Measurements from ENCODE around the gene C2CD4D. TPM values are rescaled to one million over a fixed set of nuclear protein-coding genes. Genes with fewer than 3 reads are reported as not detected.

The C2CD4D gene
- total RNA-seq, 4 donors from 2014 or later = 2.2 to 3.9 TPM; not detected in 2

DNA sequence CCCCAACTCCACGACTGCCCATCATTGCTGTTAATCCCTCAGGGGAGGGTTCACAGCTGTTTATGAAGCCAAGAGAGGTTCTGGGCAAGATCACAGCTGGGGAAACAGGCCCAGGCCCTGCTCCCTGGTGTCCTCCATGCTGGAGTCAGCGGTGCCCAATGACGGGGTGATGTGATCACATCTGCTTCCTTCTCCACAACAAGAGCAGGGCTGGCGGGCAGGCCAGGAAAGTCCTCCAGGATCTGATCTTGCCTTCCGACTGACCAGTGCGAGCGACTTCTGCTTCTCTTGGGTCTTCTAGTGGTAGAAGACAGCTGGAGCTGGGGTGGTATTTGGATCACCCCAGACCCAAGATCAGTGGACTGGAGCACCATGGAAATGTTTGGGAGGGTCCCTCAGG, 33.5 kb downstream of the C2CD4D start:
- Histone ChIP-seq H3K36me3 (no peaks in the 10 kb centered on the region), H3K9me3 (no peaks in the 10 kb centered on the region), H3K27me3 (peaks cover 0 to 19% of the 10 kb centered on the region in 2 donors), H3K4me1 (peaks cover 0 to 9% (median 0%) of the 10 kb centered on the region in 4 donors), H3K27ac (no peak overlapping the region), H3K4me3 (no peak overlapping the region)
- WGBS, 2 donors = 75 to 93% methylated on average over 5 to 6 of the region's 7 CpGs
- no peak for DNase-seq (ENCODE audit: low spot score in 2 of 2)
- TF ChIP-seq, protein P1, sequence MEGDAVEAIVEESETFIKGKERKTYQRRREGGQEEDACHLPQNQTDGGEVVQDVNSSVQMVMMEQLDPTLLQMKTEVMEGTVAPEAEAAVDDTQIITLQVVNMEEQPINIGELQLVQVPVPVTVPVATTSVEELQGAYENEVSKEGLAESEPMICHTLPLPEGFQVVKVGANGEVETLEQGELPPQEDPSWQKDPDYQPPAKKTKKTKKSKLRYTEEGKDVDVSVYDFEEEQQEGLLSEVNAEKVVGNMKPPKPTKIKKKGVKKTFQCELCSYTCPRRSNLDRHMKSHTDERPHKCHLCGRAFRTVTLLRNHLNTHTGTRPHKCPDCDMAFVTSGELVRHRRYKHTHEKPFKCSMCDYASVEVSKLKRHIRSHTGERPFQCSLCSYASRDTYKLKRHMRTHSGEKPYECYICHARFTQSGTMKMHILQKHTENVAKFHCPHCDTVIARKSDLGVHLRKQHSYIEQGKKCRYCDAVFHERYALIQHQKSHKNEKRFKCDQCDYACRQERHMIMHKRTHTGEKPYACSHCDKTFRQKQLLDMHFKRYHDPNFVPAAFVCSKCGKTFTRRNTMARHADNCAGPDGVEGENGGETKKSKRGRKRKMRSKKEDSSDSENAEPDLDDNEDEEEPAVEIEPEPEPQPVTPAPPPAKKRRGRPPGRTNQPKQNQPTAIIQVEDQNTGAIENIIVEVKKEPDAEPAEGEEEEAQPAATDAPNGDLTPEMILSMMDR (IDR thresholded peaks at IDR 0.05) = no peak
- TF ChIP-seq POLR2A (IDR thresholded peaks at IDR 0.05) (no peak), EP300 (IDR thresholded peaks at IDR 0.05) (no peak)

DNA sequence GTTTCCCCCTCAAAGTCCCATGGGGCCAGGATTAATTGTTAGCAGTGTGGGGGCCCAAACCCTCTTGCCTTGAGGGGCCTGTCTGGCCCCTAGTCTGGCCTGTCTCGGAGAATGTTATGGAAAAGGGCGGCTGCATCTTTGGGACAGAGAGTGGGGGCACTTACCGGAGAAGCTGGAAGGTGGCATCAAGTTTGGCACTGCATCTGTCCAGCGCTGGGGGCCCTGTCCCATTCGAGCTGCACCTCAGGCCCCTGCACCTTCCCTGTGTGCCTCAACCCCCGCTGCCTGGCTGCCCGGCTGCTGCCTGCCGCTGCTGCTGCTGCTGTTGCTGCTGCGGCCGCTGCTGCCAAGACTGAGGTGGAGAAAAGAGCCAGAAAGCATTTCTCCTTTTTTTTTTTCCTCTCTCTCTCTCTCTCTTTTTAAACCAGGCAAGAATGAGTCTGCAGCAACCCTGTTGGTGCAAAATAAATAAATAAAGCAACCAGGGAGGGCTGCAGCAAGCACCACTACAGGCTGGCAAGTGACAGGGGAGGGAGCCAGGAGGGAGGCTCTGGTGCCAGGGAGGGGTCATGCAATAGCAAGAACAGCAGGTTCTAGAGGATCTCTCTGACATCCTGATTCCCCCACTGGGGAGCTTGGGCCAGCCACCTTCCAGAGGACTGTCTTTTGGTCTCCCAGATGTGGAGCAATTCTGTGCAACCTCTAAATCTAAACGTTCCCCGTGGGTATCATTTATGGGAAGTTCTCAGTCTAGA, 34.4 kb downstream of the C2CD4D start, which contains the start of gene LINGO4:
Gene LINGO4, minus strand, starts transcription at position 354 of the 755 bp plus-strand sequence. CDS start 2,715 bp downstream, outside the sequence.
- Histone ChIP-seq H3K27ac (no peak within 1 kb of the TSS), H3K36me3 (no peaks in the 10 kb centered on the region), H3K4me3 (no peak within 1 kb of the TSS), H3K9me3 (no peaks in the 10 kb centered on the region), H3K27me3 (peaks cover 0 to 29% of the 10 kb centered on the region in 2 donors), H3K4me1 (peaks cover 0 to 9% (median 0%) of the 10 kb centered on the region in 4 donors)
- DNase-seq (ENCODE audit: low spot score in 2 of 2) = no peak
- WGBS, 2 donors = 56 to 61% methylated on average over 12 of the region's 12 CpGs
- no peak for TF ChIP-seq POLR2A (IDR thresholded peaks at IDR 0.05)

DNA sequence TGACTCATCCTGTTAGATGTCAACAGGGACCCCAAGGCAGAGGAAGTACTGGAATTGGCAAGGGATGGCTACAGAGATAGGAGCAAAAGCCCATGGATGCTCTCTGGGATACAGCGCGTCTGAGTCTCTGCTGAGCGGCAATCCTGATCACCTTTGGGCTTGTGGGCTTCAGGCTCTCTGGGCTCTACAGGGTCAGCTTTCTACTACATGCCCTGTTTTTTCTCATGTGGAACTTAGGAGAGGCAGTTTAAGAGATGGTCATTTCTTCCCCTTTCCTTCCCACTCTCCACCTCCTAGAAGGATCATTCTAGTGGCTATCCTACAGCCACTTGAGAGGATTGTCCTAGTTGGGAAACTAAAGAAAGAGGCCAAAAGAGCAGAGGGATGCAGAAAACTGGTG, 35.7 kb downstream of the C2CD4D start:
- H3K36me3 ChIP-seq = no peaks in the 10 kb centered on the region
- no peaks in the 10 kb centered on the region for H3K9me3 ChIP-seq
- H3K27me3 ChIP-seq = peaks cover 0 to 39% of the 10 kb centered on the region in 2 donors
- TF ChIP-seq POLR2A (IDR thresholded peaks at IDR 0.05) (no peak), EP300 (IDR thresholded peaks at IDR 0.05) (no peak)
- TF ChIP-seq, protein P1 (IDR thresholded peaks at IDR 0.05) = no peak
- no peak for DNase-seq (ENCODE audit: low spot score in 2 of 2)
- no peak overlapping the region for H3K27ac ChIP-seq
- no peaks in the 10 kb centered on the region for H3K4me1 ChIP-seq
- 93 to 100% methylated on average over 3 of the region's 3 CpGs for WGBS, 2 donors
- H3K4me3 ChIP-seq = no peak overlapping the region

DNA sequence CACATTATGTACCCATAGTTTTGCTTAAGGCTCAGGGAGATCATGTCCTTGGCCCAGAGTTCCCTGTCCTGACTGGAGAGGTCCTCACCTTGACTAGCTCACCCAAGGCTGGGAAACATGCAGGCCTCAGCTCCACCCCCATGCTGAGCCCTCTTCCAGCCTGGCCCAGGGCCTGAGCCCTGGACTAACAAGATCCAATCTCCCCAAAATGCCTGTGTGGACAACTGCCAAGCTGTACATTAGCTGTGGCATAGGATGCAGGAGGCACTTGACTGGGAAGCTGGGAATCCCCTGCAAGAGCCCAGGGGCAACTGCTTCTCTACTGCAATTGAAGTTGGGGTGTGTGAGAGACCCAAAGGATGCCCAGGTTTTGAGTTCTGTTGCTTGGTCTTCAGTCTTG, 36.5 kb downstream of the C2CD4D start:
- DNase-seq (ENCODE audit: low spot score in 2 of 2) = no peak
- TF ChIP-seq, protein P1 (IDR thresholded peaks at IDR 0.05) = no peak
- TF ChIP-seq EP300 (IDR thresholded peaks at IDR 0.05) (no peak), POLR2A (IDR thresholded peaks at IDR 0.05) (no peak)
- H3K27me3 ChIP-seq = peaks cover 0 to 39% of the 10 kb centered on the region in 2 donors
- H3K4me1 ChIP-seq = no peaks in the 10 kb centered on the region
- no peak overlapping the region for H3K4me3 ChIP-seq
- no peaks in the 10 kb centered on the region for H3K9me3 ChIP-seq
- H3K27ac ChIP-seq = no peak overlapping the region
- H3K36me3 ChIP-seq = no peaks in the 10 kb centered on the region

DNA sequence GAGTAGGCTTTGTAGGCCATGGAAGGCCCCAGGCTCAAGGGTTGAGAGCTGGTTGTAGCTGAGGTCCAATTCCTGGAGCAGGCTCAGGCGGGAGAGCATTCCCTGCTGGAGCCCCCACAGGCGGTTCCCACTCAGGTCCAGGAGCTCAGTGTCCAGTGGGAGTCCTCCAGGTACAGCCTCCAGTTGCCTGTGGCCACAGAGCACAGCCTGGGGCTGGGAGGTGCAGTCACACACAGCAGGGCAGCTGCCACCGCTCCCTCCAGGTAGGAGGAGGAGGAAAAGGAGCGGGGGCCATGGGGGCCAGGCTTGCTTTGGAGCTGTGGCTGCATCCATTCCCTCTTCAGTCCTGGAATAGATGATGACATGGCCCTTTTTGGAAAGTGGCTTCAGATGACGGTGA, 37.2 kb downstream of the C2CD4D start:
- no peaks in the 10 kb centered on the region for H3K9me3 ChIP-seq
- no peak overlapping the region for H3K4me3 ChIP-seq
- H3K36me3 ChIP-seq = peaks cover 0 to 5% (median 0%) of the 10 kb centered on the region in 3 donors
- peaks cover 0 to 39% of the 10 kb centered on the region in 2 donors for H3K27me3 ChIP-seq
- H3K4me1 ChIP-seq = no peaks in the 10 kb centered on the region
- DNase-seq (ENCODE audit: low spot score in 2 of 2) = no peak
- 90 to 95% methylated on average over 3 to 5 of the region's 5 CpGs for WGBS, 2 donors
- H3K27ac ChIP-seq = no peak overlapping the region
- no peak for TF ChIP-seq EP300 (IDR thresholded peaks at IDR 0.05)
- TF ChIP-seq, protein P1 (IDR thresholded peaks at IDR 0.05) = no peak
- TF ChIP-seq POLR2A (IDR thresholded peaks at IDR 0.05) = no peak

All from tibial nerve (tissue), 4 donors.